ENCODE measurements around the gene PTPN14. TPM values are rescaled to one million over a fixed set of nuclear protein-coding genes. Genes with fewer than 3 reads are reported as not detected.
"Not testable (repeated sequence)": the region's sequence is repeated elsewhere in the genome, so short reads cannot be mapped to it uniquely, and the experiment has no call there.

PTPN14 gene
- total RNA-seq, 1 donor from 2014 or later = 136 TPM

DNA sequence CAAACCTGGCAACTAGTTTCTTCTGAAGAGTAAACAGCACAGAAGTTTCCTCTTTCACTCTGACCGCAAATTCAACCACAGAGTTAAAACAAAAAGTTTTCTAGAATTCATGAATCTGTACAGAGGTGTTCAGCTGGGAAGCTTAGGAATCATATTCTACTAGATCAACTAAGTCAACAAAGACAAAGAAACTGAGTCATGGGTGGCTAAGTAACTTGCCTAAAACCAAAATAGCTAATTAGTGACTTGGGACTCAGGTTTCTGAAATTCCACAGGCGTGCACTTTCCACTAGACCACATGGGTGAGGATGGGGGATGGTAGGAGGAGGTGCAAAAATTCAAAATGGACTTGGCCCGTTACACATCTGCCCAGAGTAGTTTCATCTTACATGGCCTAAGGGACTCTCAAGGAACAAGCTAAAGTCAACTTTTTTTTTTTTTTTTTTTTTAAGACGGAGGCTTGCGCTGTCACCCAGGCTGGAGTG, 25.8 kb downstream of the PTPN14 start:
- DNase-seq (ENCODE audit: low spot score) = no peak
- H3K4me3 Mint-ChIP-seq (ENCODE audit: unreplicated experiment) = peak overlapping the region; percentile 38

DNA sequence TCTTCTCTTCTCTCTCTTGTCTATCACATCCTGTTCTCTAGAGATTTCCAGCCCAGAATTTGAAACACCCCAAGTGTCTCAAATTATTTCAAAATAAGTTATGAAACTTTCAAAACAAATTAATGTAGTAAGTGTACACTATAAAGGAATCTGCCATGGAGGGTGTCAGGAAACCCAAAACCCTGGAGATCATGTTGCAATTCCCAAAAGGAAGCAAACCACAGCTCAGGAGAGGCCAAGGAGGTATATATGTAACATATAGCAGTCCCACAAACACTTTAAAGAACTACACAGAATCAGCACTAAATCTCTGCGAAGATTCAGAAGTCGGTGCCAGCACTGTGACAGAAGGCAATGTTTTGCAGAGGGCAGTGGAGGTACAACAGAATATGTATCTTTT, 26.6 kb downstream of the PTPN14 start:
- Mint-ChIP-seq H3K27me3 (ENCODE audit: low read depth) (no peaks in the 10 kb centered on the region), H3K4me3 (ENCODE audit: unreplicated experiment) (no peak overlapping the region), H3K27ac (ENCODE audit: unreplicated experiment) (peak overlapping the region; percentile 62), H3K36me3 (ENCODE audit: low read depth) (peaks cover 2% of the 10 kb centered on the region), H3K4me1 (ENCODE audit: low read depth) (peaks cover 74% of the 10 kb centered on the region), H3K9me3 (ENCODE audit: low read depth) (no peaks in the 10 kb centered on the region)
- DNase-seq (ENCODE audit: low spot score) = no peak
- no peak for TF ChIP-seq CTCF (IDR thresholded peaks at IDR 0.05)

More for the DNA sequence above, 25.8 kb downstream of the PTPN14 start:
- H3K27me3 Mint-ChIP-seq (ENCODE audit: low read depth) = no peaks in the 10 kb centered on the region
- peaks cover 74% of the 10 kb centered on the region for H3K4me1 Mint-ChIP-seq (ENCODE audit: low read depth)
- no peaks in the 10 kb centered on the region for H3K9me3 Mint-ChIP-seq (ENCODE audit: low read depth)
- TF ChIP-seq CTCF (IDR thresholded peaks at IDR 0.05) = no peak
- H3K27ac Mint-ChIP-seq (ENCODE audit: unreplicated experiment) = peak overlapping the region; percentile 62
- H3K36me3 Mint-ChIP-seq (ENCODE audit: low read depth) = peaks cover 2% of the 10 kb centered on the region

DNA sequence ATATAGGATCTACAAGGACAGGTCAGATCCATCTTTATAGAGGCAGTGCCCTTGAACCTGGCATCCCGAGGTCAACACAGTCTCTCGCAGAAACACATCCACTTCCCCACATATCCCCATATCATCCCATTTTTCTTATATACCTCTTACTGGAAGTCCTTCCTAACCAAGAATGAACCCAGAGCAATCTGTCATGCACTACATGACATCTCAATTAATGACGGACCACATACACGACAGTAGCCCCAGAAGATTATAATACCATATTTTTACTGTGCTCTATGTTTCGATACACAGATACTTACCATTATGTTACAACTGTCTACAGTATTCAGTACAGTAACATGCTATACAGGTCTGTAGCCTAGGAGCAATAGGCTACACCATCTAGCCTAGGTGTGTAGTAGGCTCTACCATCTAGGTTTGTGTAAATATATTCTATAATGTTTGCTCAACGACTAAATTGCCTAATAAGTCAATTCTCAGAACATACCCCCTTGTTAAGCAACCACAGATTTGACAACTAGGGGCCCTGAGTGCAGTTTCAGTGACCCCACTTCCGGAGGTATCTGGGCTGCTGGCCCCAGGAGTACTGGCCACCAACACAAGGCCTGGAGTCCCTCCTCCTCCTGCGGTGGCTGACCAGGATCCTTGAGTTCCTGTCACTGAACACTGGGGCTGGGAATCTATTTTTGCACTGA, 28.1 kb downstream of the PTPN14 start:
- Mint-ChIP-seq H3K27ac (ENCODE audit: unreplicated experiment) (no peak overlapping the region), H3K27me3 (ENCODE audit: low read depth) (no peaks in the 10 kb centered on the region), H3K36me3 (ENCODE audit: low read depth) (peaks cover 2% of the 10 kb centered on the region), H3K4me1 (ENCODE audit: low read depth) (peaks cover 82% of the 10 kb centered on the region), H3K4me3 (ENCODE audit: unreplicated experiment) (no peak overlapping the region), H3K9me3 (ENCODE audit: low read depth) (no peaks in the 10 kb centered on the region)
- no peak for TF ChIP-seq CTCF (IDR thresholded peaks at IDR 0.05)
- no peak for DNase-seq (ENCODE audit: low spot score)

- H3K4me1 Mint-ChIP-seq (ENCODE audit: low read depth) = peaks cover 82% of the 10 kb centered on the region
- not testable (repeated sequence) for H3K36me3 Mint-ChIP-seq (ENCODE audit: low read depth); H3K9me3 Mint-ChIP-seq (ENCODE audit: low read depth); H3K4me3 Mint-ChIP-seq (ENCODE audit: unreplicated experiment); H3K27ac Mint-ChIP-seq (ENCODE audit: unreplicated experiment); H3K27me3 Mint-ChIP-seq (ENCODE audit: low read depth); DNase-seq (ENCODE audit: low spot score)
These were observed 29.9 kb downstream of the PTPN14 start for GRCh38 chr1:214521458-214521857.

DNA sequence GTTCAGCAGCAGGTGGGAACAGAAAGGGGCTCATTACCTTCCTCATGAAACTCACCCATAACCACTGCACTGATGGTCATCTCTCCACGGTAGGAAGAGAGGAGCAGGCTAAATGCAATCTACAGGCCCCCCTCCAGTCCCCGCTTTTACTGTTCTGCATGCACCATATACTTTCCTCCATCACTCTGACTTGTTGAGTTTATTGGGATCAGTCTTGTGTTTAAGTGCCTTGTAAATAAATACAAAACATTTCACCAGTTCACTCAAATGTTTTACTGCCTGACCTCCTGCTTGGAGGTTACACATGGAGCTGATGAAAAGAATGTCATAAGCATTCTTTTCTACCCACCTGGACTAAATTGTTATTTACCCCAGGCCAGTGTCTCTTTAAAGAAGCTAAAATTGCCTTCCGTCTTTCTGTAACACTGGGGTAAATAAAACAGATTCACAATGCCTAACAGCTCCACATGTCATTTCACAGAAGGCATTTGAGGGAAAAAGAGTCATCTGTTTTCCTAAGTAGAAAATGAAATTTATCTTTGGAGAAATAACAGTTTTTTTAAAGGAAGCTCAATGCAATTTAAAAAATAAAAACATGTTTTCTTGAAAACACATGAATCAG, 30.7 kb downstream of the PTPN14 start:
- TF ChIP-seq CTCF (IDR thresholded peaks at IDR 0.05) = no peak
- Mint-ChIP-seq H3K4me1 (ENCODE audit: low read depth) (peaks cover 82% of the 10 kb centered on the region), H3K27ac (ENCODE audit: unreplicated experiment) (no peak overlapping the region), H3K27me3 (ENCODE audit: low read depth) (no peaks in the 10 kb centered on the region), H3K9me3 (ENCODE audit: low read depth) (no peaks in the 10 kb centered on the region), H3K36me3 (ENCODE audit: low read depth) (no peaks in the 10 kb centered on the region), H3K4me3 (ENCODE audit: unreplicated experiment) (no peak overlapping the region)
- DNase-seq (ENCODE audit: low spot score) = no peak
